ENCODE results near the gene CLDND2.

- peak in 5 of 6 experiments; percentile 13 to 45 (median 34) for TF ChIP-seq CTCF (IDR thresholded peaks at IDR 0.05)
- TF ChIP-seq POLR2AphosphoS5 (IDR thresholded peaks at IDR 0.05) = no peak
These were observed 29.4 kb upstream of the CLDND2 start for GRCh38 chr19:51398096-51398704.

Data from upper lobe of left lung (tissue), 4 donors.